HUES48 (cell line): ENCODE data around the gene NGEF.

Source experiments
- H3K27ac ChIP-seq: one replicate; pipeline ENCODE4 v1.7.0; 2013; ENCODE audit warnings: low read depth, low read length, inconsistent platforms
- H3K27me3 ChIP-seq: 2 replicates; pipeline ENCODE4 v1.6.1; 2013; ENCODE audit warnings: mild to moderate bottlenecking, low read length; ENCODE audit not compliant: control insufficient read depth, insufficient read depth
- H3K36me3 ChIP-seq: 2 replicates; pipeline ENCODE4 v1.6.1; 2013; ENCODE audit warnings: low read length; ENCODE audit not compliant: control insufficient read depth, insufficient read depth
- H3K4me1 ChIP-seq: 2 replicates; pipeline ENCODE4 v1.6.1; 2013; ENCODE audit warnings: mild to moderate bottlenecking, low read length; ENCODE audit not compliant: control insufficient read depth, insufficient read depth
- H3K4me3 ChIP-seq: 2 replicates; pipeline ENCODE4 v1.5.1; 2013; ENCODE audit warnings: mild to moderate bottlenecking, low read depth, low read length
- H3K9ac ChIP-seq: 2 replicates; pipeline ENCODE4 v1.6.1; 2013; ENCODE audit warnings: mild to moderate bottlenecking, low read depth, low read length, moderate library complexity
- H3K9me3 ChIP-seq: 2 replicates; pipeline ENCODE4 v1.6.1; 2013; ENCODE audit warnings: low read length; ENCODE audit not compliant: control insufficient read depth, insufficient read depth

The NGEF gene

GRCh38 chr2:232900811-232901735 lies 112.0 kb downstream of the NGEF start:
- Histone ChIP-seq H3K9ac (no peak overlapping the region; the same call in 1 of the 2 replicates), H3K4me3 (peak overlapping the region; percentile 13), H3K27me3 (peaks cover 31% of the 10 kb centered on the region), H3K27ac (peak overlapping the region; percentile 55), H3K4me1 (peaks cover 19% of the 10 kb centered on the region), H3K9me3 (no peaks in the 10 kb centered on the region), H3K36me3 (no peaks in the 10 kb centered on the region)

- peaks cover 31% of the 10 kb centered on the region for H3K27me3 ChIP-seq
- no peak overlapping the region for H3K27ac ChIP-seq
Observed at GRCh38 chr2:232898592-232899543, 114.2 kb downstream of the NGEF start.

DNA sequence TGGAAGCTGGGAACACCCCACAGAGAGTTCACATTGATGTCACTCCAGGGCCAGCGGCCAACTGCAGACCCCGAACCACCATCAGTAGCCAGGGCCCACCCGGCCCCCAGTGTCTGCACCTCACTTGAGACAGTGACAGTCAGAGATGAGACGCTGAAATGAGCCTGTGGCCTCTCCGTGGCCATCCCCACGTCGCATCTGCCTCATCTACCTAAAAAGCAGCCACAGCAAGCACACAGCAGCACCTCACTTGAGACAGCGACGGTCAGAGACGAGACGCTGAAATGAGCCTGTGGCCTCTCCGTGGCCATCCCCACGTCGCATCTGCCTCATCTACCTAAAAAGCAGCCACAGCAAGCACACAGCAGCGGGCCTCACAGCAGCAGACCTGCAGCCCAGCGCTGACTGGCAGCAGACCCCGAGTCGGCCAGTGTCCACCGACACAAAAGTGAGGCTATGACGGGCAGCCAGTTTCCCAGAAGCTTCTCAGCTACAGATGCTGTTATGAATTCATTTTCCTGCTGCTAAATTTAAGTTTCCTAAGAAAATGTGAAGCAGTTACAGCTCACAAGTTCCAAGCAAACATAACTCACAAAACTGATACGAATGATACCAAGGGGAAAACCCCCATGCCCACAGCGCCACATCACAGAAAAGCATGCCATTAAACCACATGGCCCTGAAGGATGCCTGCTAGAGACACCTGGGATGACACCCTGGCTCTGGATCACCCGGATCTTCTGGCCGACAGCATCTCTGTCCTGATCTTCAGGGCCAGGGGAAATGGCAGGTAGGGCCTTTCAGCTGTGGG lies 115.3 kb downstream of the NGEF start:
- Histone ChIP-seq H3K27me3 (peaks cover 28% of the 10 kb centered on the region), H3K9me3 (no peaks in the 10 kb centered on the region), H3K4me3 (no peak overlapping the region), H3K9ac (no peak overlapping the region), H3K4me1 (peaks cover 19% of the 10 kb centered on the region), H3K27ac (no peak overlapping the region), H3K36me3 (no peaks in the 10 kb centered on the region)

More at GRCh38 chr2:232898592-232899543, 114.2 kb downstream of the NGEF start:
- H3K4me1 ChIP-seq = peaks cover 19% of the 10 kb centered on the region
- no peaks in the 10 kb centered on the region for H3K36me3 ChIP-seq
- no peak overlapping the region for H3K4me3 ChIP-seq
- H3K9me3 ChIP-seq = no peaks in the 10 kb centered on the region
- H3K9ac ChIP-seq = no peak overlapping the region

DNA sequence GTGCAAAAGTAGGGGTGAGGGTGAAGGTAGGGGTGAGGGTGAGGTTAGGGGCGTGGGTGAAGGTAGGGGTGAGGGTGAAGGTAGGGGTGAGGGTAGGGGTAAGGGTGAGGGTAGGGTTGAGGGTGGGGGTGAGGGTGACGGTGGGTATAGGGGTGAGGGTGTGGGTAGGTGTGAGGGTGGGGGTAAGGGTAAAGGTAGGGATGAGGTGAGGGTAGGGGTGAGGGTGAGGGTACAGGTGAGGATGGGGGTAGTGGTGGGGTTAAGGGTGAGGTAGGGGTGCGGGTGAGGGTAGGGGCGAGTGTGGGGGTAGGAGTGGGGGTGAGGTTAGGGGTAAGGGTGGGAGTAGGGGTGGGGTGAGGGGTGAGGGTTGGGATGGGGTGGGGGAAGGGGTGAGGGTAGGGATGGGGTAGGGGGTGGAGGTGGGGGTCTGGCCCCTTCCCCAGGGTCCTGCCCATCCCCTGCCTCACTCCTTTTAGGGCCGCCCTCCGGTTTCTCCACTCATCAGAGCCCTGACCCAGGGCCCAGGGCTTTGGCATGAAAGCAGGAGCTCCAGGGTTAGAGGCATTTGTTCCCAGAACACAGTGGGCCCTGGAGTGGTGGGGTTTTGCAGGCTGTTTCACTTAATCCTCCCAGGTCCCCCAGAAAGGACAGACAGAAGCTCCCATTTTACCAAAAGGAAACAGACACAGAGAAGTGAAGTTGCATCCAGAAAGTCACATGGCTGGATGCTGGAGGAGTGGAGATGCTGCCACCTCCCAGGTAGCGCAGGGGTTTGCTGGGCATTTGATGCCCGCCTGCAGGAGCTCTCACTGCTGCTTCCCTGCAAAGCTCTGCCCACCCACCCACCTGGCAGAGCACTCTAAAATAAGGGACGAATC lies 116.1 kb downstream of the NGEF start:
- Histone ChIP-seq H3K4me1 (peaks cover 15% of the 10 kb centered on the region), H3K36me3 (no peaks in the 10 kb centered on the region), H3K27me3 (peaks cover 19% of the 10 kb centered on the region), H3K9me3 (no peaks in the 10 kb centered on the region), H3K27ac (no peak overlapping the region), H3K4me3 (no peak overlapping the region), H3K9ac (no peak overlapping the region)

- Histone ChIP-seq H3K9me3 (no peaks in the 10 kb centered on the region), H3K27me3 (peaks cover 11% of the 10 kb centered on the region), H3K4me3 (no peak overlapping the region), H3K4me1 (peaks cover 12% of the 10 kb centered on the region), H3K9ac (no peak overlapping the region), H3K36me3 (no peaks in the 10 kb centered on the region), H3K27ac (no peak overlapping the region)
Observed at GRCh38 chr2:232896111-232896510, 116.9 kb downstream of the NGEF start.

DNA sequence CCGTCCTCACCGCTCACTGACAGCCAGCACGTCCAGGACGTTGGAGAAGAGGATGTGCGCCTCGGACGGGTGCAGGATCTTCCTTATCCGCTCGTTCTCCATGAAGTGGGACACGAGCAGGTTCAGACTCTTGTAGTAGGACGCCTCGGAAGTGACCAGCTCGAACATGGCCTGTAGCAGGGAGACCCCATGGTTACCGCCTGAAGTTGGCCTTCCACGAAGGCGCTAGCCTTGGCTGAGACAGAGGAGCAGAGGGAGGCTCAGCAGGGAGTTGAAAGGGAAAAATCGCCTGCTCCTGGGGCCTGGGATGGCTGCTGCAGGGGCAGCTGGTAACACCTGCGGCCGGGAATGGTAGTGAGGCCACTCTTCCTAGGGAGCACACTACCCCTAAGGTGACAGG lies 118.3 kb downstream of the NGEF start:
- Histone ChIP-seq H3K4me3 (no peak overlapping the region), H3K9ac (no peak overlapping the region), H3K27me3 (0 out of 2 replicates have a peak, but pooled peaks cover 4% of the 10 kb centered on the region), H3K36me3 (no peaks in the 10 kb centered on the region), H3K4me1 (peaks cover 12% of the 10 kb centered on the region), H3K9me3 (no peaks in the 10 kb centered on the region), H3K27ac (no peak overlapping the region)

DNA sequence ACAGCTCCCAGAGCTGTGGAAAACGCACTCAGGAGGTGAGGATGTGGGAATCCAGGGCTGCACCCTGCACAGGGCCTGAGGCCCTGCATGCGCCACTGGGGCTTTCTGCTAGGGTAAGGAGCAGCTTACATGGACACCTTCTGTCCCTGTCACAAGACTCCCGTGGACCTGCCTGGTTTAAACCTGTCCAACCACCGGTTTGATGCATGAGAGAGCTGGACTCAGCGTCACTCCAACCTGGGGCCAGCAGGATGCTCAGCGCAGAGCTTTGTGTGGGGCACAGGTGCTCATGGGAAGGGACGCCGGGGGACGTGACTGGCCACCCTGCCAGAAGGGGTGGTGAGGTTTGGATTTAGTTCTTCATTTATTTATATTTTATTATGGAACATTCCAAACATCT lies 118.8 kb downstream of the NGEF start:
- Histone ChIP-seq H3K4me1 (peaks cover 12% of the 10 kb centered on the region), H3K27me3 (0 out of 2 replicates have a peak, but pooled peaks cover 4% of the 10 kb centered on the region), H3K4me3 (no peak overlapping the region), H3K9ac (no peak overlapping the region), H3K9me3 (no peaks in the 10 kb centered on the region), H3K27ac (no peak overlapping the region), H3K36me3 (no peaks in the 10 kb centered on the region)

DNA sequence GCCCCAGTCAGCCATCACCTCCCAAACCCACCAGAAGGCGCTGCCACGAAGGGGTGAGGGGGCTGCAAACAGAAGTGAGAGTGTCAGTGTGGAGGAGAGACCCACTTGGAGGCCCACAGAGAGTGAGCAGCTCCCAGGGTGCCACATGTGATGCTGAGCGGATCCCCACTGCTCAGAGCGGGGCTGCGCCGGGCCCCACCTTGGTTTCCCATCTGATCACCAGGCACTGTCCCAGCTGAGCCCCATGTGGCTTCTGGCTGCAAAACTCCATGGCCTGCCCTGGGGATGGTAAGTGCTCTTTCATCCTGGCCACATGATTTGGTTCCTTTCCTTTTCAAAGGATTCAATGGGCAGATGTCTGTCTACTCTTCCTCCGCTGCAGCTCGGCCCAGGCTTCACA lies 119.2 kb downstream of the NGEF start:
- Histone ChIP-seq H3K9ac (no peak overlapping the region), H3K27me3 (0 out of 2 replicates have a peak, but pooled peaks cover under 1% of the 10 kb centered on the region), H3K27ac (no peak overlapping the region), H3K4me3 (no peak overlapping the region), H3K4me1 (peaks cover 12% of the 10 kb centered on the region), H3K36me3 (no peaks in the 10 kb centered on the region), H3K9me3 (no peaks in the 10 kb centered on the region)

GRCh38 chr2:232892843-232893242 lies 120.2 kb downstream of the NGEF start:
- H3K4me3 ChIP-seq = no peak overlapping the region
- no peak overlapping the region for H3K27ac ChIP-seq
- H3K27me3 ChIP-seq = no peaks in the 10 kb centered on the region
- no peaks in the 10 kb centered on the region for H3K36me3 ChIP-seq
- no peak overlapping the region for H3K9ac ChIP-seq
- peaks cover 12% of the 10 kb centered on the region for H3K4me1 ChIP-seq
- H3K9me3 ChIP-seq = no peaks in the 10 kb centered on the region
